Posterior vena cava (tissue), 2 donors: ENCODE measurements around the gene ZNF865. TPM values are rescaled to one million over a fixed set of nuclear protein-coding genes. Genes with fewer than 3 reads are reported as not detected.

ENCODE experiments used
- DNase-seq: peaks from one replicate; pipeline ENCODE4 v3.0.0-alpha.2; 2020; ENCODE audit warnings: low spot score
- intact Hi-C, 2 donors: fragments of 100-400 bp; cut with DNase I; formaldehyde crosslinking; loops; one replicate each; pipeline versions ENCODE4 v1.14.1 to v1.14.2; 2022 to 2023
- total RNA-seq, 2 donors: library from RNA; stranded (reverse); fragmentation: NEBNext Ultra II Directional; extraction: Animal tissue kit (Norgen Biotek cat#: 25700); gene quantifications; one replicate each; pipeline ENCODE4 v1.2.1, GENCODE V29; 2021
- donor health status: DM: yes; HTN: yes; CAD: no.
- donor health status: DM: yes; HTN: yes; CAD: no.

The ZNF865 gene
- total RNA-seq, 2 donors from 2014 or later = 10.1 to 12.6 TPM

GRCh38 chr19:55601084-55601483, 4.4 kb upstream of the ZNF865 start:
- intact Hi-C loops = loop anchor here in 1 of 2 donors (5.0 kb wide), 2 partner anchors 1061 to 1134 kb away; no protein-coding TSS in a partner anchor
- DNase-seq = no peak

- intact Hi-C loops = loop anchor here in 1 of 2 donors (5.0 kb wide), 2 partner anchors 1060 to 1135 kb away; no protein-coding TSS in a partner anchor
- no peak for DNase-seq
Observed at GRCh38 chr19:55602104-55603001, 3.1 kb upstream of the ZNF865 start.

GRCh38 chr19:55603115-55603514, 2.3 kb upstream of the ZNF865 start:
- intact Hi-C loops = loop anchor here in 1 of 2 donors (5.0 kb wide), 2 partner anchors 1059 to 1136 kb away; no protein-coding TSS in a partner anchor
- no peak for DNase-seq

- intact Hi-C loops = loop anchor here in 1 of 2 donors (5.0 kb wide), 2 partner anchors 1059 to 1136 kb away; no protein-coding TSS in a partner anchor
- DNase-seq = no peak
Observed at GRCh38 chr19:55603581-55604292, 1.7 kb upstream of the ZNF865 start.

- peak; percentile 99 for DNase-seq
- intact Hi-C loops = loop anchor here (5.0 kb wide), 1 partner anchor 88 kb away; no protein-coding TSS in a partner anchor
Observed at GRCh38 chr19:55605207-55605636, 225 bp upstream of the ZNF865 start.

- DNase-seq = no peak
- intact Hi-C loops = loop anchor here (5.0 kb wide), 1 partner anchor 89 kb away; no protein-coding TSS in a partner anchor
Observed at GRCh38 chr19:55606471-55606787, 982 bp downstream of the ZNF865 start.

GRCh38 chr19:55606817-55607216, 1.4 kb downstream of the ZNF865 start:
- no peak for DNase-seq
- intact Hi-C loops = loop anchor here (5.0 kb wide), 1 partner anchor 90 kb away; no protein-coding TSS in a partner anchor

GRCh38 chr19:55609326-55609725, 3.9 kb downstream of the ZNF865 start:
- intact Hi-C loops = loop anchor here (5.0 kb wide), 1 partner anchor 92 kb away; no protein-coding TSS in a partner anchor
- no peak for DNase-seq

- no peak for DNase-seq
- intact Hi-C loops = no loop called here
Observed at GRCh38 chr19:55611300-55611982, 6.0 kb downstream of the ZNF865 start.

GRCh38 chr19:55611983-55612645, 6.7 kb downstream of the ZNF865 start:
- intact Hi-C loops = no loop called here
- DNase-seq = no peak

- intact Hi-C loops = no loop called here
- DNase-seq = no peak
Observed at GRCh38 chr19:55613396-55613795, 7.9 kb downstream of the ZNF865 start.

GRCh38 chr19:55613930-55614710, 8.7 kb downstream of the ZNF865 start:
- DNase-seq = no peak
- intact Hi-C loops = no loop called here

- DNase-seq = no peak
- intact Hi-C loops = no loop called here
Observed at GRCh38 chr19:55614711-55615542, 9.5 kb downstream of the ZNF865 start.

GRCh38 chr19:55615543-55616394, 10.3 kb downstream of the ZNF865 start:
- intact Hi-C loops = no loop called here
- no peak for DNase-seq

- DNase-seq = no peak
Observed at GRCh38 chr19:55616395-55616875, 11.0 kb downstream of the ZNF865 start.

GRCh38 chr19:55617426-55617825, 12.0 kb downstream of the ZNF865 start:
- intact Hi-C loops = no loop called here
- no peak for DNase-seq

More at GRCh38 chr19:55616395-55616875, 11.0 kb downstream of the ZNF865 start:
- intact Hi-C loops = no loop called here
